HG02588 (cell line): ENCODE results near the gene AREL1.

ENCODE experiments used
- ATAC-seq: cut with Tn5 transposase; IDR thresholded peaks from one replicate; pipeline ENCODE4 v1.9.1; 2021; ENCODE audit warnings: mild to moderate bottlenecking, moderate library complexity; ENCODE audit not compliant: unreplicated experiment

AREL1 gene

DNA sequence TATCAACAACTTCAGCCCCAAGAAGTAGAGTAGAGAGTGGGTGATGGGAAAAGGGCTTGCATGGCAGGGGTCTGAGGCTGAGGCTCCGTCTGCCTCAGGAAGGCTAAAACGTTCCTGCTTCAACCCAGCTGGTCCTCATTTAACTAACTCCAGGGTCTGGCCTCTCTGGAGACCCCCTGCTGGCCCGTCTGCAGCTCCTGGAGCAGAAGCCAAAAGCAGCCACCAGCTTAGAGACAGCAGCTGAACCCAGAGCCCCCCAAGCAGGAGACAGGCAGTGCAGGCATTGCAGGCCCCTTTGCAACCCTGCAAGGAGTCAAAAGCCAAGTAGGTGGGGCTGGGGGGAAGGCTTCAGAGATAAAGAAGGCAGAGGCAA, 75.7 kb downstream of the AREL1 start:
- no peak for ATAC-seq

DNA sequence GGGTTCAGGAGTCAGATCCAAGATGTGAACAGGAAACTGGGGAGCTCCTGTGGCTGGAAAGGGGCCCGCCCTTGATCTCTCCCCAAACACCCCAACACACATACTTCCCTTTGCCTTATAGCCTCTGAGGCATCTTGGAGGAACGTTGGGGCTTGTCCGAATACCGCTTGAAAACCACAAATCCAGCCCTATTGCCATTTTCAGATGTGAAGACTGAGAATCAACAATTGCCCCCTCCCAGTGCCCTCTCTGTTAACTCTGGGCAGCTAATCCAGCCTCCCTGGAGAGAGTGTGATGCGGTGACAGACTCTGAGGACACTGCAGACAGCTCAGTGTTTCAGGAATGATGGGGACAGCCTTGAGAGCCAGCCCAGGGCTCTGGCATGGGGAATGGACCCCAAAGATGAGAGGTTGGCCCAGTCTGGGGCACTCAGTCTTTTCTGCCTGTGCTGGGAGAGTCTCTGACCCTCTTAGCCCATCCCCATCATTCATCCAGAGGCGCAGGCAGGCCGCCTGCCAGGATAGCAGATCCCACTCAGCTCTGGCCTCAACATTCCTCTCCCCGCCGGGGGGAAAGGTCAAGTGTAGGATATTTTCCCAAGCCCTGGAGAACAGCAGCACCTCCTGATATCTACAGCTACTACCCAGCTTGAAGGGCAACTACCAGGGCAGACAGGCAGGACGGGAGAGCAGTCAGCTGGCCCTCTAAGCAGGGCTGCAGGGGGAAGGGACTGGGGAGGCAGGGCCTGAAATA, 76.3 kb downstream of the AREL1 start:
- ATAC-seq, result no peak

DNA sequence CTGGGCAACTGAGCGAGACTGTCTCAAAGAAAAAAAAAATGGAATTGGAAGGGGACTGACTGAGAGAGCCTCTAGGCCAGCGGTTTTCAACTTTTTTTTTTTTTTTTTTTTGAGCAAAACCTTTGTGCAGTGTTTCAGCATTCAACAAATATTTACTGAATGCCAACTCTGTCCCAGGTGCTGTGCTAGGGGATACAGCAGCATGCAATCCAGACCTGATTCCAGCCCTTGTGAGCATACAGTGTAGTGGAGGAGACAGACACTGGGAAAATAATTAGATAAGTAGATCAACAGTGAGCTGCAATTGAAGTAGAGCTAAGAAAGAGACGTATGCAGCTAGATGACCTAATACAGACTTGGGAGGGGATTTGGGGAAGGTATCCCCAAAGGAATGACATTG, 77.0 kb downstream of the AREL1 start:
- ATAC-seq, result no peak

DNA sequence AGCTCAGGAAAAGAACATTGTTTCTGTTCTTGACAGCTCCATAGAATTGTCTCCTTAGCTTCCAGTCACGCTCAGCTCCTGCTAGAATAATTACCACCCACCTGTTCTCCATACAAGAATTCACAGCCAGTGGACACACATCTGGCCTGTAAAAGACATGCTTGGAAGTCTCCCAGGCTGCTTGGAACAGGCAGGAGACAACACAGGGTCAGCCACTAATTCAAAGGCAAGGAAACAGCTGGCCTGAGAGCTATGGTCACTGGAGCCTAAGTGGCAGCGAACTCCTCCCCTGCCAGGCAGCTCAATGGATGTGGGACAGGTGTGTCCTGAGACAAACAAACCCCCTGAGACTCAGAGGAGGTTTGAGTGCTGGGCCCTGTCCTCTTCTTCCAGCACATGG, 77.9 kb downstream of the AREL1 start:
- no peak for ATAC-seq

DNA sequence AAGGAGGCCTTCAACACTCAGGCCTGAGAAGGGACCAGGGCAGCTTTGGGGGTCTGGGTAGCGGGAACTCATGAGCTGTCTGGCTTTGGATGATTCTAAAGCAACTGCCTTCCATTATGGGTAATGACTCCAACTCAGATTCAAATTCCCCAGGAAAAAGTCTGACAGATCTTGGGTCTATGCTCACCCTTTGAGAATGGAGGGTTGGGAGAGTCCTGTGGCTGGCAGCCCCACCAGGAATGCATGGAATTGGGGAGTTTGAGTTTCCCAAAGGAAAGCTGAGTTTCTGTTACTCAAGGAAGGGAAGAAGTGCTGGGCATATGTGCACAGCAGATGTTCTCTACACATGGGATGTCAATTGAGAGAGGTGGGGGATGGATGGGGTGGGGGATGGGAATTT, 78.4 kb downstream of the AREL1 start:
- ATAC-seq, result no peak

DNA sequence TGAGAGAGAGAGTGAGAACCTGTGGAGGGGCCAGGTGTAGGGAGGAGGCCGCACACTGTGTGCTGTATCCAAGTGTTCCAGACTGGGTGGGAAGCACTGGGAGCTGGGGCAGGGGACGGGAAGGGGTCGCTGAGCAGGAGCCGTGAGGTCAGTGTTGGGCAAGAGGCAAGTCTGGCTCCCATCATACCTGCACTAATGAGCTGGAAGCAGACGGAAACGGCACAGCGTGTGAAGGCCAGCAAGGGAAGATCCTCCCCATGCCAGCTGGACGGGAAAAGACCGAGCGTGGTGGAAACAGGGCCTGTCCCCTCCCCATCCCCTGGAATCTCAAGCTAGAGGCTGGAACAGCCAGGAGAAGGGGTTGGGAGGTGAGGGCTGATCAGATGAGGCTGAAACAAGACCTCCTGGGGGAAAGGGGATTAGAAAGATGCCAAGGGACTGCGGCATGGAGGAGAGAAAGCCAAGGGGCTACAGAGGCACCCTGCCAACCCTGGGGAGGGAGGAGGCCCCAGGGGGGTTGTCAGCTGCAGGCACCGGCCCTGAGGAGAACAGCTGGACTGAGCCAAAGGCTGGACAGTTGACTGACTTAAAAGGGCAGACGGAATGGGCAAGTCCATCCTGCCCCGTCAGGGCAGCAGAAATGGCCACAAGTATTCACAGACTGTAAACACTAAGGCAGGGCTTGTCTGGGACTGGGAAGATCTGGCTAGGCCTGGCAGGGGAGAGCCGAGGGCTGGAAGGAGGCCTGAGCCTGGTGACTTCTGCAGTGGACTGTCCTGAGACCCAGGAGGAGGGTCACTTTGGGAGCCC, 81.8 kb downstream of the AREL1 start:
- ATAC-seq, result no peak

DNA sequence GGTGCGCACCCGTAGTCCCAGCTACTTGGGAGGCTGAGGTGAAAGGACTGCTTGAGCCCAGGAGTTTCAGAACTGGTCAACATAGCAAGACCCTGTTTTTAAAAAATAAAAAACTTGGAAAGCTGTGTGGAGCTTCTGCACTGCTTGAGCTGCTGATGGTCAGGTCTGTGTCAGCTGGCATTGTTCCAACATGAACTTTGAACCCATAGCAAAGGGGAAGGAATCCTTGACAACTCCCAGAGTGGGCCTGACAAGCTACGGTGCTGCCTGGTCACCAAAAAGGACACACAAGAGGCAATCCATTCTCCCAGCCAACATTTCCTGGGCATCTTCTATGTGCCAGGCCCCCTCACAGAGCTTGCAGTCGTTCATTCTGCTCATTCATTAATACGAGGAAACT, 84.5 kb downstream of the AREL1 start:
- ATAC-seq, result no peak

DNA sequence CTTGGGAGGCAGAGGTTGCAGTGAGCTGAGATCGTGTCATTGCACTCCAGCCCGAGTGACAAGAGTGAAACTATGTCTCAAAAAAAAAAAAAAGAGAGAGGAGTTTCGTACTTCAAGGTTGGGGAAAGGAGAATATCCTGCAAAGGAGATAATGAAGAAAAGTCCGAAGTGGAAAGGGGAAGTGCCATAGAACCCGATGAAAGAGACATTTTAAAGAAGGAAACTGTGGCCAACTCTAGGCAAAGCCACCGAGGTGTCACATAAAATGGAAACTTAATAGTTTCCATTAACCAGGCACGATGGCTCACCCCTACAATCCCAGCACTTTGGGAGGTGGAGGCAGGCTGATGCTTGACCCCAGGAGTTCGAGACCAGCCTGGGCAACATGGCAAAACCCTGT, 85.8 kb downstream of the AREL1 start:
- no peak for ATAC-seq

DNA sequence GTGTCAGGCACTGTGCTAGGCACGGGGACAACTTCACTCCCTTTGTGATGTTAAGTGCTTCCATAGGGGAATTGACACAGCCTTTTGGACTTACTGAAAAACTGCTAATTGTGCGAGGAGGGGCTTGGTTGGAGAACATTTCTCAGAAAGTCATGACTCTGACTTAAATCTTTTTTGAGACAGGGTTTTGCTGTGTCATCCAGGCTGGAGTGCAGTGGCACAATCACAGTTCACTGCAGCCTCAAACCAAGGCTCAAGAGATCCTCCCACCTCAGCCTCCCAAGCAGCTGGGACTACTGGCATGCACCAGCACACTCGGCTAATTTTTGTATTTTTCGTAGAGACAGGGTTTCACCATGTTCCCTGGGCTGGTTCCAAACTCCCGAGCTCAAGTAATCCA, 90.6 kb downstream of the AREL1 start:
- no peak for ATAC-seq

DNA sequence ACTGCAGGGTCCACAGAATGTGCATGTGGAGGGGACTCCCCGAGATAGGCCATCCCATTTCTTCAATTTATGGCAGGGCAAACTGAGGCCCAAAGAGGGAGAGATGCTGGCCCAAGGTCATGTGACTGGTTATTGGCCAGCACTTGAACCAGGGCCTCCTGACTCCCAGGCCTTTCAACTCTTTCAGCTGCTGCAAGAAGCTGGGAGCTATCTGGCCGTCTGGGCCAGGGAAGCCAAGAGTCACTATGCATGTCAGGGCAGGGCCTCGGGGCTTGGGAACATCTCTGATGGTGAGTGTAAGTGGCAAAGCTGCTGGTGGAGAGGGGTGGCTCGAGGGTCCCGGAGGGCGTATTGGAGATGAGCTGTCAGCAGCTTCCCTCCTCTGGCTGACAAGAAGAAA, 91.3 kb downstream of the AREL1 start:
- no peak for ATAC-seq

DNA sequence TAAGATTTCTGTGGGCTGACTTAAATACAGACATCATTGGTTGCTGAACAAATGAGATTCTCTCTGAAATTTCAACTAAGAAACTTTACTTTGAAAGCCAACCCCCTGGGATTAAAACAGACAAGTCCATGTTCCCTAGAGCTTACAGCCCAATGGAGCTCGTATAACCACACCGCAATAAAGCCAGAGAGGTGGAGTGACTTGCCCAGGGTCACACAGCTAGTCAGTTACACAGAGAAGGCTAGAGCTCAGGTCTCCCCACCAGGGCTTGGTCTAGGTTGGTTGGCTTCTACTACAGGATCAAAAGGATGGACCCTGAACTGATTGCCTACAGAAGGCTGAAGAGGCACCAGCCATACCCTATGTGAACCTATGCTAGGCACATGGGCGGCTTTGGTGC, 92.0 kb downstream of the AREL1 start:
- ATAC-seq, result no peak

DNA sequence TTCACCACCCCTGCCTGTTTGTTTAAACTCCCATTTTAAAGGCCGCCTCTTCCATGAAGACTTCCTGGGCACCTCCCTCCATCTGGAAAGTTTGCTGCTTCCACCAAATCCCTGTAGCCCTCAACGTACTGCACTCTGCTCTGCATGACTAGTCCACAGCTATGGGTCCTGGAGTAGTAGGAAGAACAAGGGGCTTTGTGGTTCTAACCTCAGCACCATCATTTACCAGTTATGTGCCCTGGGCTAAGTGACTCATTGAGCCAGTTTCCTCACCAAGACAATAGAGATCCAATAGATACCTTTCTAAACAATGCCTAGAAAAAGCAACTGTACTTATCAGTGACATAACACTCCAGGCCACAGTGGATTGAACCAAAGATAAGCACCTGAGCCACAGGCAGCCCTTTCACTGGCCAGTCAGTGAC, 92.4 kb downstream of the AREL1 start:
- ATAC-seq, result no peak

DNA sequence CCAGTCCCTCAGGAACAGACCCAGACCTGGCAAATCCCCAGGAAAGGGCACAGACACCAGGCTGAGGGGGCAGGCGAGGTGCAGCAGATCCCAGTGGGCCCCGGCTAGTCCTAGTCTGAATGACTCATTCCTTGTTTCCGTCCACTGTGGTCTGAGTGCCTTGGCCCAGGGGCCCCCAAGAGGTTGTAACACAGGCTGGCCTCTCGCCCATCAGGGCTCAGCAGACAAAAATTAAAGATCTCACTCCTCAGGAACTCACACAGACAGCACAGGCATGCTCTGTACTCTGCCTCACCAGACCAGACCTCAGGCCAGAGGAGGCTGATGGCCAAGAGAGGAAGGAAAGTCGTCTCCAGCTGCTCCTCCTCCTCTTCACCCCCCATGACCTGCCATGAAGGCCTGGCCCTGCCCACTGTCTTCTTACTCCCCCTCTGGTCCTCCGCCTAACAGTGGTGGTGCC, 93.2 kb downstream of the AREL1 start:
- ATAC-seq, result no peak

DNA sequence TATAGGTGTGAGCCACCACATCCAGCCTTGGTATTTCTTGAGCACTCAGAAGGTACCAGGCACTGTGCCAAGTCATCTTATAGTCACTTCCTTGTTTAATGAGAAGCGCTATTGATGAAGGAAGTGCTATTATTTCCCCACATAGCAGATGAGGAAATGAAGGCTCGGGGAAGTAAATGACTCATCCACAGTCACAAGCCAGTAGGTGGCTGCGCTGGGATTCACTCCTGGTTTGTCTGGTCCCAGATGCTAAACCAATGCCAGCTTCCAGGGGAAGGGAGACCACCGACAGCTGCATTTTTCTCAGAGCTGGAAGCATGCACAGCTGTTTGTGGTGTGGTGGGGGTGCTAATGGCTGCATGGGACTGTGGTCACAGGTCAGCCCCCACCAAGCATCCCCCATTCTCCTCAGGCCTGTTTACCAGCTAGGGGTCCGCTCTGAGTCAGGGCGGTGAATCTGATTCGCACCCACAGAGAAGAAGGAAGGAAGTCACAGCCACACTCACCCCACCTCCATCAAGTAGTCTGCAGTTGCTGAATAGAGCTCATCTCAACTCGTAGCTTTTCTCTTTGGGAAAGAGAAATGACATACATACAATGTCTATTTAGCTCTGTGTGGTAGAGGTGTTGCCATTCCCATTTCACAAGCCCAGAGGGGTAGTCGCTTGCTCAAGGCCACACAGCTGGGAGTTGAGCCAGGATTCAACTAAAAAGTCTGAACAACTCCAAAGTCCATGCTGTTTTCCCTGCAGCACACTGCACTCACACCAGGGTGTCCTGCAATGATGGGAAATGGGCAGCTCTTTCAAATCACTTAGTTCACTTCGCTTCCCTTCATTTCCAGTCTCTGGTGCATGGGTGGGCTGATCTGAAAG, 94.6 kb downstream of the AREL1 start:
- ATAC-seq, result no peak

DNA sequence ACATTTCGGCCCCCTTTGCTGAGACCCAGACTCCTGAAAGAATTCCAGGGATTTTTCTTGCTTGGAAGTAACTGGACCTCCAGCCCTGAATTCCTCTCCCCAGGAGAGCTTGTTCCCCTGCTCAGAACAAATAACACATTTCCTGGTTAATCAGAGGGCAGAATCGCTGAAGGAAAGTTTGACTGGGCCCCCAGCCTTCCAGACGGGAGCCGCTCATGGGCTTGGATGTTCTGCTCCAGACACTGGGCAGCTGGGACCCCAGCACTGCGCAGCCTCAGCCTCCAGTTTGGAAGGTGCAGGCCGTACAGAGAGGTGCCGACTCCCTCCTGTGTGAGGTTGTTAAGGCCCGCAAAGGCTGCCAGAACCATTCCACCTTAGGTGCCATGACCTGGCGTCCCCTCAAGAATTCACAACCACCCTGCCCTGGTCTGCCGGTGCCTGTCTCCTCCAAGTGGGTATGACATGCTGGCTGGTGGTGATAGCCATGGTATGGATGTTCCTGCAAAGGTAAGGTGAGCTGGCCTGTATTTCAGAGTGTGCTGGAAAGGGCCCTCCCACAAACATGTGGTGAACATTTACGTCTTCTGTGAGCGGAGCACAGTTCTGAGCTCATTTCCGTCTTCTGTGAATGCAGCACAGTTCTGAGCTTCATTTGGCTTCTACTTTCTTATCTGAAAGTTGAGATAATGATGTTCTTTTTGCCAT, 95.7 kb downstream of the AREL1 start:
- no peak for ATAC-seq

DNA sequence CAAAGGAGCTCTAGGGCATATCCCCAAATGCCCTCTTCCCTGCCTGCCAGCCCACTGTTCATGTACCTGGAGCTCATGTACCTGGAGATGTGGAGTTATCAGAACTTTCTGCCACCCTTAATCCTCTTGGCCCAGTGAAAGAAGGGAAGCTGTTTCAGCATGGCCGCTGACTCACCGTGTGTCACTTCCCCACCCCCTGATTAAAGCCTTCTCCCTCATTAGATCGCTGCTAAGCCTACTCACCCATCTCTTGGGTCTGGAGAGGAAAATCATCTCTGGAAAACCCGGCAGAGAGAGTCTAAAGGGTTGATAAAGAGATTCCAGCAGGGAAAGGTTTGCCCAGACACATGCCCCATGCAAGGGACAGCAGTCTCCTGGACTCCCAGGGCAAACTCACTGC, 96.4 kb downstream of the AREL1 start:
- ATAC-seq, result no peak

DNA sequence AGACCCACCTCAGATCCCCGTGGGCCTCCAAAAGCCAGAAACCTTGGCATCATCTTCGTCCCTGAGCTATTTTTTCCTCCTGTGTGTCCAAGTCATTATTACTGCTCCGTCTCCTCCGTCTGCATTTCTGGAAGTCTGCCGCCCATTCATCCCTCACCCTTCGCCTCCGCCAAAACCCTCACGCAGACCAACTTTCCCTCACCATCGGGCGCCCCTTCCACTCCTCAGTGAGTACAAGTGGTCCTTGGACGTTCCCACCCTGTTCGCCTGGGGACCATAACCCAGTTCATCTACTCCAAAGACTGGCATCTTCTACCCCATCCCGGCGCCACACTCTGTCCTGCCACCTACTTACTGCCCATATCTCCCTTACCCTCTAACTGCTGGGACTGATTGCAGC, 97.1 kb downstream of the AREL1 start:
- no peak for ATAC-seq

DNA sequence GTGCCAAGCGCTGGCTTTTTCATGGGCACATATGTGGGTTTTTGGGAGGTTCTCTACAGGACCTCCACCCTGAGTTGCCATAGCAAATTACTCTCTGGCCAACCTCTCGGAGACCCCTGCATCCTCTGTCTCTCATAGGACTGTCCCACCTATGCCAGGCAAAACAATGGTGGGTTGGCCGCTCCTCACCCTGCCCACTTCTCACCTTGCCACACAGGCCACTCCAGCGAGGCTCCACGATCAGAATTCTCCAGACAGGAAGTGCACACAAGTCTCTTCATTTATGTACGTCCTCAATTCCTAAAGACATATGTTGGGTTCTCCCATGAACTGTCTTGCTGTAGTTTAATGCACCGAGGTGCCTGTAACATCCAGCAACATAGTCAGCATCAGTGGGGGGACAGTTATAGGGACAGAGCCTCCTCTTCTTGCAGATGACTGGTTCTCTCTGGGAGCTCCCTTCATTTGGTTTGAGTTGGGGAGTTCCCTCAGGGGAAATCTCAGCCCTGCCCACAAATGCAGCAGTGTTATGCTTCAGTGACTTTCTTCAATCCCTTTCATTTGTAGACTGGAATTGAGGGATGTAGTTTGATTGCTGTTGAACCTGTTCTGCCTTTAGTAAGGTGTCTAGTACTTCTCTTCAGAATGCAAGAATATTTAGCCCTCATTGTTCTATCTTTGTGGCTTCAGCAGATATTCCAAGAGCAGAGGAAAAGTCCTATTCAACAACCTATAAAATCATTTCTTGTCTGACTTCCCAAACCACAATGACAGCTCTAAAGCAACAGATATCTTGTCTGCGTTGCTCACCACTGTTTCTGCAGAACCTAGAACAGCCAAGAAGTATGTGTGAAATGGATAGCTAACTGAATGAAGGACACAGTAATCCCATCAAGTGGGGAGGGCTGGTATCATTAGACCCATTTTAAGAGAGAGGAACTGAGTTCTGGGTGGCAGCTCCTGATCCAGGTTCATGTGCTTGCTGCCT, 98.1 kb downstream of the AREL1 start:
- no peak for ATAC-seq

DNA sequence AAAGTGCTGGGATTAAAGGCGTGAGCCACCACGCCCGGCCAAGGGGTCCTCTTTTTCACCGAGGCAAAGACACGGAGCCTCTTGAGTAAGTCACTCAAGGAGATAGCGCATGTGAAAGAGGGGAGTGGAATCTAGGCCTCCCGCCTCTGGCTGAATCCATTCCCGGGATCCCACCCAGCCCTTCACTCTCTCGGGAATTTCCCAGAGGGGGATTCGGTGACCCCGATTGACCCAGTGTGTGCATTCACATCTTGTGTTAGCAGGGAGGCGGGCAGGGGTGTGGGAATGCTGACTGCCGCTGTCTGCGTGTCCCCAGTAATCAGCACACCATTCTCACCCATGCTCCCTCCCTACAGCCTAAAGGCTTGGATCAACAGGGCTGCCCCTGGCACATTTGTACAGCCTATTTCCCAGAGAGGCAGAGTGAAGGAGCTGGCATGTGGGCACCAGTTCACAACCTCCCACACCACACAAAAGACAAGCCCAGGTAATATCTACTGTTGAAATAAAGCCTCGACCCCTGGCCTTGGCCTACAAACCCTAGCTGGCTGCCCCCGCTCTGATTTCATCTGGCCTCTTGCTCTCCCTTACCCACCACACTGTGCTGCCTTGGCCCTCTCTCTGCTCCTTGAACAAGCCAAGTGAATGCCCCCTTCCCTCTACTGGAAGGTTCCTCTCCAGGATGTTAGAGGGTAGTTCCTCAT, 99.5 kb downstream of the AREL1 start:
- no peak for ATAC-seq
